KBM-7 (cell line): ENCODE results near the gene KDM2A.

ENCODE experiments used
- DNase-seq: peaks from one replicate; pipeline ENCODE4 v3.0.0-alpha.2; 2015
- in situ Hi-C: fragments of 300-500 bp; cut with MboI; formaldehyde crosslinking; loops from 2 replicates; pipeline ENCODE4 v1.14.3; 2020; ENCODE audit warnings: low sequenced_read_pairs, low pct_unique_long_range_greater_than_20kb, mixed read lengths

Gene KDM2A

GRCh38 chr11:67118801-67119584 is at the start of gene KDM2A:
Gene KDM2A, plus strand, starts transcription at chr11:67119263. Its CDS starts 2,054 bp downstream, at chr11:67121317.
- peak; percentile 94 for DNase-seq
- in situ Hi-C loops: no loop called here

DNA sequence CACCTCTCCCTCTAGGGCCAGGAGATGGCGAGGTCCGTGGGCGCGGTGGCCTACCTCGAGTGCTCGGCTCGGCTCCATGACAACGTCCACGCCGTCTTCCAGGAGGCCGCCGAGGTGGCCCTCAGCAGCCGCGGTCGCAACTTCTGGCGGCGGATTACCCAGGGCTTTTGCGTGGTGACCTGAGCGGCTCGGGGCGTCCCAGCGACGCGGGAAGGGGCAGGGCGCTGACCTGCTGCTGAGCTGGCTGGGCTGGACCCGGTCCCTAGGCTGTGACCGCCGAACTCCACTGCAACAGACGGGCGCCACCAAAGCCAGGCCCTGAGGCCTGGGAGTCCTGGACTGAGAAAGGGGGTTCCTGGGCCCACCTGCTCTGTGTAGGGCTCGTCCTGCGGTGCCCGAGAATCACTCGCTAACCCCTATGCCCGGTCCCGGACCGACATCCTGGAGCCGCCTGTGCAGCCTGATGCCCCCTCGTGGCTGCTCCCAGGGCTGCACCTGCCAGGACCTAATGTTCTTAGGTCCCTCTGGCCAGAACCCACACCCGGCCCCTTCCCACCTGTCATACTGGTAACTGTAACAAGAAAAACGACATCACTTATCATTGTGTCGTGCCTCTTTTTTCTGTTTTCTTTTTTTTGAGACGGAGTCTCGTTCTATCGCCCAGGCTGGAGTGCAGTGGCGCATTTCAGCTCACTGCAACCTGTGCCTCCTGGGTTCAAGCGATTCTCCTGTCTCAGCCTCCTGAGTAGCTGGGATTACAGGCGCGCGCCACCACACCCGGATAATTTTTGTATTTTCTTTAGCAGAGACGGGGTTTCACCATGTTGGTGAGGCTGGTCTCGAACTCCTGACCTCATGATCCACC is 47.4 kb upstream of the KDM2A start:
- peak; percentile 70 for DNase-seq
- in situ Hi-C loops: no loop called here

DNA sequence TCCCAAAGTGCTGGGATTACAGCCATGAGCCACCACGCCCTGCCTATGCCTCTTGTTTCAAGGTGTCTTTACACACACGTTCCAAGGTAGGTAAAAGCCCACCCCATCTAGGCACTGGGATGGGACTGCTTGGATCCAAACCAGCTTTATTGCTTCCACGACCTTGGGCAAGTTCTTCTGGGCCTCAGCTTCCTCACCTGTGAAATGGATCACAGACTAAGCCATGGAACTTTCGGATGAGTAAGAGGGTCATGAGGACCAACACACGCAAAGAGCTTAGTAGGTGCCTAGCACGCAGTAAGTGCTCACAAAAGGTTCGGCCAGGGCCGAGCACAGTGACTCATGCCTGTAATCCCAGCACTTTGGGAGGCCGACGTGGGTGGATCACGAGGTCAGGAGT is 46.8 kb upstream of the KDM2A start:
- no peak for DNase-seq
- in situ Hi-C loops: no loop called here

- in situ Hi-C loops: no loop called here
- DNase-seq: no peak
Measured at GRCh38 chr11:67073908-67074307, 45.2 kb upstream of the KDM2A start.

- no peak for DNase-seq
- in situ Hi-C loops: no loop called here
Measured at GRCh38 chr11:67076202-67076601, 42.9 kb upstream of the KDM2A start.

- in situ Hi-C loops: no loop called here
- no peak for DNase-seq
Measured at GRCh38 chr11:67079065-67079705, 39.9 kb upstream of the KDM2A start.

DNA sequence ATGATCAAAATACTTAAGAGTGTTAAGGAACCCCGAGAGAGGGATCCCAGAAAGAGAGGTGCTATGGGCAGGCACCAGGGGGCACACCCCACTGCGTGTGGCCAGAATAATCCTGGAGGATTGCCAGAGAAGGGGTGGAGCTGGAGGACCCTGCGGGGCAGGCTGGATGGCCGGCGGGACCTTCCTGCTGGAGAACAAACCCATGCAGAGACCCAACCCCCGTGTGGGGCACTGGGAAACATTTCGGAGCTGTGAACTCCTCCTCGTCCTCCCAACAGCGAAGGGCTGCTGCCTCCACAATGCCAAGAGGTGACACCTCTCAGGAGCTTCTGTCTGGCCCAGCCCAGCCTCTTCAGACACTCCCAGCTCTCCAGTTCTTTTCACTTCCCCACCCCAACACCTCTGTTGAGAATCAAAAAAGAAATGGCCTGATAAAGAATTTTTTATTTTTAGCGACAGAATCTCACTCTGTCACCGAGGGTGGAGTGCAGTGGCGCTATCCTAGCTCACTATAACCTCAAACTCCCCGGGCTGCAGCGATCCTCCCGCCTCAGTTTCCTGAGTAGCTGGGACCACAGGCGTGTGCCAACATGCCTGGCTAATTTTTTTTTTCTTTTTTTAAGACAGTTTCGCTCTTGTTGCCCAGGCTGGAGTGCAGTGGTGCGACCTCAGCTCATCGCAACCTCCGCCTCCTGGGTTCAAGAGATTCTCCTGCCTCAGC is 36.8 kb upstream of the KDM2A start:
- in situ Hi-C loops: no loop called here
- DNase-seq: peak; percentile 56

DNA sequence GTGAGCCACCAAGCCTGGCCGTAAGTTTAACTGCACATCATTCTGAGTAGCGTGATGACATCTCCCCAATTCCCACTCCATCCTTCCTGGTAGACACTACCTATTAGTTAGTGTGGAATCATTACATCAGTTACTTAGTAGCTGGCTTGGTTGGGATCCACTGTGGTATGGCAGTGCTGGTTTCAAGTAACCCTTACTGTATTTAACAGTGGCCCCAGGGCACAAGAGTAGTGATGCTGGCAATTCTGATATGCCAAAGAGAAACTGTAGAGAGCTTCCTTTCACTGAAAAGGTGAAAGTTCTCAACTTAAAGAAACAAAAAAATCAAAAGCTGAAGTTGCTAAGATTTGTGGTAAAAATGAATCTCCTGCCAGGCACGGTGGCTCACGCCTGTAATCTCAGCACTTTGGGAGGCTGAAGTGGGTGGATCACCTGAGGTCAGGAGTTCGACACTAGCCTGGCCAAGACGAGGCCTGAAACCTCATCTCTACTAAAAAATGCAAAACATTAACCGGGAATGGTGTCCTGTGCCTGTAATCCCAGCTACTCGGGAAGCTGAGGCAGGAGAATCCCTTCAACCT is 35.2 kb upstream of the KDM2A start:
- DNase-seq: no peak
- in situ Hi-C loops: no loop called here

DNA sequence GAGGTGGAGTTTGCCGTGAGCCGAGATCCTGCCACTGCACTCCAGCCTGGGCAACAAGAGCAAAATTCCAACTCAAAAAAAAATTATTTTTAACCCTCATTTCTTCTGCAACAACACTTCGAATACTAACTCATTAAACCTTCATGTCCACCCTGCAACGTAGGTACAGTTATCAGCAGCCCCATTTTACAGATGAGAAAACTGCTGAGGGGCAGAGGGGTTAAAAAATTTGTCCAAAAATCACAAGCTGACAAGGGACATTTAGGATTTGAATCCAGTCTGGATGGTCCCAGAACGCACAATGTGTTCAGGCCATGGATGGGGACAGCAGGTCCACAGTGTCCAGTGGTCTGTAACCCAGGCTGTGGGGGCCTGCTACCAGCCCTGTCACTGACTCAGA is 33.4 kb upstream of the KDM2A start:
- DNase-seq: no peak
- in situ Hi-C loops: no loop called here

DNA sequence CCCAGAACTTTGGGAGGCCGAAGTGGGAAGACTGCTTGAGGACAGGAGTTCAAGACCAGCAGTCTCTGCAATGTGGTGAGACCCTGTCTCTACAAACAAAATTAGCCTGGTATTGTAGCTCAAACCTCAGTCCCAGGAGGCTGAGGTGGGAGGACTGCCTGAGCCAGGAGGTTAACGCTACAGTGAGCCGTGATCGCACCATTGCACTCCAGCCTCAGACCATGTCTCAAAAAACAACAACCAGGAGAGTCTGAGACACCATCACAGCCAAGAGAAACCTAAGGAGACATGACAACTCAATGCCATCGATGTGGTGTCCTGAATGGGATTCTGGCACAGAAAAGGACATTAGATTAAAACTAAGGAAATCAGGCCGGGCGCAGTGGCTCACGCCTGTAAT is 28.3 kb upstream of the KDM2A start:
- no peak for DNase-seq
- in situ Hi-C loops: no loop called here

DNA sequence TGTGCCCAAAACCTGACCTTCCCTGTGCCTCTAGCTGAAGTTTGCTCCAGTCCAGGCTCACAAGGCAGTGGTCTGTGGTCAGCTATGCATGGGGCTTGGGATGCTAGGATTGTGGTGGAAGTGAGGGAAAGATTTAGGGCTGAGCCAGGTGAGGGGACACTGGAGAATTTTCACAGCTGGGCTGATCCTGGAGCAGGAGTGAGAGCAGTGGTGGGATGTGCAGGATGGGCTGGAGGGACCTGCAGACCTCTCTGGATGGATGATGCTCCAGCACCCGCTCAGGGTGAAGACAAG is 23.9 kb upstream of the KDM2A start:
- no peak for DNase-seq
- in situ Hi-C loops: no loop called here

DNA sequence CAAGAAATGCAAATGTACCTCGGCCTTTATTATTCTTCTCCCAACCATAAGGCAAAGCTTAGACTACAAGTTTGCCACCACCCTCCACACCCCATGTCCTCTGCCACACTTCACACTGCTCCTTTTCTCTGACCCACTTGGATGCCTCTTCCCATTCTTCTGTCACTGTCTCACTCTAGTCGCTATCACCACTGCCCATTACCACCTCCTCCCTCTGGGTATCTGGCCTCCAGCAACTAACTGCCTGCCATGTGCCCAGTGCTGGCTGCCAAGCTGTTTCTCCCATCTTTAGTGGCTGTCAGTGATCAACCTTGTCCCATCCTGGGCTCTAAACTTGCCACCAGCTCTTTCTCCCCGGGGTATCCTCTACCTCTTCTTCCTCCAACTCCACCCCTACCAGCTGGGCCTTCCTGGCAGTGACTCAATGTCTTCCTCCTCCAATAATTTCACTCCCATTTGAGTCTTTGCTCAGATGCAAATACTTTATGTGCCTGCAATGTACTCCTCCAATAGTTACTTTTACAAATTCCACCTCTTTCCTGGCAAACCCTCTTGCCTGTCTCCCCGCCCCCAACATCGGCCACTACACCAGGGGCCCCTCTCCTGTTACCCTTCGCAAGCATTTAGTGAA is 20.1 kb upstream of the KDM2A start:
- no peak for DNase-seq
- in situ Hi-C loops: no loop called here

- peak; percentile 23 for DNase-seq
- in situ Hi-C loops: no loop called here
Measured at GRCh38 chr11:67099831-67100324, 19.2 kb upstream of the KDM2A start.

DNA sequence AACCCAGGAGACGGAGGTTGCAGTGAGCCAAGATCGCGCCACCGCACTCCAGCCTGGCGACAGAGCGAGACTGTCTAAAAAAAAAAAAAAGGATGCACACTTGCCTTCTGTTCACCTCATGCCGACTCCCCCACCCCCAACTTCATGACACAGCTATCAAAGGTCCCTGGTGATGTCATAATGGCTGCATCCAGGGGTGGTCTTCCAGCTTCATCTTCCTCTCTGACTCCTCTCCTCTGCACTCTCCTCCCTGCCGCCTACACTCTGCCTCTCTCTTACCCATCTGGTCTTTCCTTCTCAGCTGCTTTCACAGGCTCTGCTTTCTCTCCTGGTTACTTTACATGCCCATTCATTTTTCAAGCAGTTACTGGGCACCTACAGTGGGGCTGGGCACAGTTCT is 16.4 kb upstream of the KDM2A start:
- in situ Hi-C loops: no loop called here
- DNase-seq: no peak

- in situ Hi-C loops: no loop called here
Measured at GRCh38 chr11:67105964-67106363, 13.1 kb upstream of the KDM2A start.

GRCh38 chr11:67111261-67111660 is 7.8 kb upstream of the KDM2A start:
- in situ Hi-C loops: no loop called here
- no peak for DNase-seq

More at GRCh38 chr11:67105964-67106363, 13.1 kb upstream of the KDM2A start:
- DNase-seq: no peak

GRCh38 chr11:67113231-67113721 is 5.8 kb upstream of the KDM2A start:
- peak; percentile 52 for DNase-seq

DNA sequence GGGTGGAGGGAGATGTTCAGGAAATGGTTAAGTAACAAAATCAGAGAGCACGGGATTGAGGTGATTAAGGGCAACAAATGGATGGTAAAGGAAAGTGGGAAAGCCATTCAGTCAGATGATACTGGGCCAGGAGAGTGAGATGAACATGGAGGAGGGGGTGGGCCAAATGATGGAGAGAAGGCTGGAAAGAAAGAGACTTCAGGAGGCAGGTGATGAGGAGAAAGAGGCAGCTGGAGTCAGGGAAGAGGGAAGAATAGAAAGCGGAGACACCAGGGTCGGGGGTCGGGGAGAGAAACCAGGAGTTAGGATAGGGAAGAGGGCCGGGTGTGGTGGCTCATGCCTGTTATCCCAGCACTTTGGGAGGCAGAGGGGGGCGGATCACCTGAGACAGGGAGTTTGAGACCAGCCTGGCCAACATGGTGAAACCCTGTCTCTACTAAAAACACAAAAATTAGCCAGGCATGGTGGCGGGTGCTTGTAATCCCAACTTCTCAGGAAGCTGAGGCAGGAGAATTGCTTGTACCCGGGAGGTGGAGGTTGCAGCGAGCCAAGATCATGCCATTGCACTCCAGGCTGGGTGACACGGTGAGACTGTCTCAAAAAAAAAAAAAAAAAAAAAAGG is 4.7 kb upstream of the KDM2A start:
- DNase-seq: no peak
- in situ Hi-C loops: no loop called here

More at GRCh38 chr11:67113231-67113721, 5.8 kb upstream of the KDM2A start:
- in situ Hi-C loops: no loop called here
